Upper lobe of left lung (tissue), 4 donors: ENCODE results near the gene RNF166.

Experiments
- CTCF ChIP-seq, 6 experiments: fragments of 450-650 bp in 4 of 6; fragments of 200-600 bp in 2 of 6; sonication (generic) in 2 of 6; IDR thresholded peaks; one replicate each; pipeline ENCODE4 v1.5.1; 2016 to 2019; ENCODE audit warnings: antibody characterized with exemption in 6 of 6
- EP300 ChIP-seq, 4 donors: sonication (generic); formaldehyde crosslinking; IDR thresholded peaks; one replicate each; pipeline ENCODE4 v1.5.1; 2017; ENCODE audit warnings: antibody characterized with exemption in 4 of 4, control low read depth in 2 of 4
- POLR2A ChIP-seq, 4 donors: fragments of 450-650 bp; IDR thresholded peaks; one replicate each; pipeline ENCODE4 v1.5.1; 2016 to 2017; ENCODE audit warnings: antibody characterized with exemption in 4 of 4, mild to moderate bottlenecking in 2 of 4
- POLR2AphosphoS5 ChIP-seq, 2 donors: sonication (generic); formaldehyde crosslinking; IDR thresholded peaks; one replicate each; pipeline ENCODE4 v1.5.1; 2017; ENCODE audit warnings: antibody characterized with exemption in 2 of 2

DNA sequence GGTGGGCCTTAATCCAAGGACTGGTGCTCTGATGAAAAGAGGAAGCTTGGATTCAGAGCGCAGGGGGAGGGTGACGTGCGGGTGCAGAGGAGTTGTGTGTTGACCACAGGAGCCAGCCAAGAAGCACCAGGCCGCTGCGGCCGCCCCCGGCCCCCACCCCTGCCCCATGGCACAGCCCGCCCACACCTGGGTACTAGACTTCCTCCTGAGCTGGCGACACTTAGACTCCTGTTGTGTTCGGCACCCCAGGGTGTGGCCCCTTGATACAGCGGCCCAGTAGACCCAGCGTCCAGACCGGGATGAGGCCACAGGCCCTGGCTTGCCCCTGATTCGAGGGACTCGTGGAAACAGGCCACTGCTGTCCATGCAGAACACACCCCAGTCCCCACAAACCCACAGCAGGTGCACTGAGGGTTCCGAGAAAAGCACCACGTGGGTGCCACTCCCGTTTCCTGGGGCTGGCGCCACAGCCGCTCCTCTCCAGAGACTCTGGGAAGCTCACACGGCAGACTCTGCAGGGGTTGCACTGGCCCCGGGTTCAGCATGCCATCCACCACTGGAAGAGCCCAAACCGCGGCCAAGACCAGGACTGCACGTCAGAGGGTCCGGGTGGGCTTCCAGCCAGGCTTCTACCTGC is 14.2 kb downstream of the RNF166 start:
- TF ChIP-seq POLR2AphosphoS5 (IDR thresholded peaks at IDR 0.05) = no peak
- TF ChIP-seq CTCF (IDR thresholded peaks at IDR 0.05) = no peak
- no peak for TF ChIP-seq POLR2A (IDR thresholded peaks at IDR 0.05)
- no peak for TF ChIP-seq EP300 (IDR thresholded peaks at IDR 0.05)
